ENCODE data around the gene MAPK10. TPM values are rescaled to one million over a fixed set of nuclear protein-coding genes. Genes with fewer than 3 reads are reported as not detected.

MAPK10 gene
- total and polyA plus RNA-seq, 8 donors, result 1.4 to 103 (median 15.0) TPM

DNA sequence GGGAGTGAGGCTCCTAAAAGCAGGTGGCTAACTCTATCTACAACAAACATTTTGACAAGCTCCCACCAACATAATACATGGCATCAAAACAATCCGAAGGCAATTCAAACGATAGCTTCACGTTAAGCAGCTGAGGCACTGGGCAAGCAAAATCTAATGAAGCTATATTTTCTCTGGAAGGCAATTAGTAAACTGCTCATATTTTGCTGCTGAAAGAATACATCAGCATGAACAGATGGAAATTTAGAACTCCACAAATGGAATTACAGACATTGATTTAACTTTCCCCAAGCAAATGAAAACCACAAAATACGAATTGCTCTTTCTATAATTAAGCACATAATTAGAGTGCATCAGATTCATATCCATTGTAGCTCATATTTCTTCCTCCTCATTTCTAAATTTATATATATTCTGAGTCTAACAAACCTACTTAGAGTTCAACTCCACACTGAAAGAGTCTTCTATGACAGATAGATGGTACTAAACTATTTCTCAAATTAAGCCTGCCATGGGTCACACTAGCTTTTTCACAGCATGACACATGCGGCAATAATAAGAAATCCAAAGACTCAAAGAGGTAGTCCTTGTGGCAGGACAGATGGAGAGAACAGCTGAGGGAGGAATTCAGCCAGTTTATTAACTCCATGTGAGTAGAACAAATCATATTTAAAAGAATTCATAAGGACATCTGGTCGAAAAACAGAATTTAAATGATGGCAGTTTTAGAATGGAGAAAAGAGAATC, 305.4 kb downstream of the MAPK10 start:
- Histone ChIP-seq H3K9me3 (no peaks in the 10 kb centered on the region), H3K27me3 (no peaks in the 10 kb centered on the region), H3K36me3 (no peaks in the 10 kb centered on the region), H3K4me1 (no peaks in the 10 kb centered on the region), H3K4me3 (no peak overlapping the region), H3K27ac (no peak overlapping the region)
- TF ChIP-seq POLR2A (IDR thresholded peaks at IDR 0.05) (no peak), EP300 (IDR thresholded peaks at IDR 0.05) (no peak), POLR2AphosphoS5 (IDR thresholded peaks at IDR 0.05) (no peak)
- TF ChIP-seq, protein P1, sequence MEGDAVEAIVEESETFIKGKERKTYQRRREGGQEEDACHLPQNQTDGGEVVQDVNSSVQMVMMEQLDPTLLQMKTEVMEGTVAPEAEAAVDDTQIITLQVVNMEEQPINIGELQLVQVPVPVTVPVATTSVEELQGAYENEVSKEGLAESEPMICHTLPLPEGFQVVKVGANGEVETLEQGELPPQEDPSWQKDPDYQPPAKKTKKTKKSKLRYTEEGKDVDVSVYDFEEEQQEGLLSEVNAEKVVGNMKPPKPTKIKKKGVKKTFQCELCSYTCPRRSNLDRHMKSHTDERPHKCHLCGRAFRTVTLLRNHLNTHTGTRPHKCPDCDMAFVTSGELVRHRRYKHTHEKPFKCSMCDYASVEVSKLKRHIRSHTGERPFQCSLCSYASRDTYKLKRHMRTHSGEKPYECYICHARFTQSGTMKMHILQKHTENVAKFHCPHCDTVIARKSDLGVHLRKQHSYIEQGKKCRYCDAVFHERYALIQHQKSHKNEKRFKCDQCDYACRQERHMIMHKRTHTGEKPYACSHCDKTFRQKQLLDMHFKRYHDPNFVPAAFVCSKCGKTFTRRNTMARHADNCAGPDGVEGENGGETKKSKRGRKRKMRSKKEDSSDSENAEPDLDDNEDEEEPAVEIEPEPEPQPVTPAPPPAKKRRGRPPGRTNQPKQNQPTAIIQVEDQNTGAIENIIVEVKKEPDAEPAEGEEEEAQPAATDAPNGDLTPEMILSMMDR (IDR thresholded peaks at IDR 0.05), result no peak
- no peak for DNase-seq
- 78 to 83% (median 80%) methylated on average over 6 of the region's 6 CpGs for WGBS, 5 donors
- intact Hi-C loops (cut with DNase I; ENCODE audit: low total_unique reads), result no loop called here

DNA sequence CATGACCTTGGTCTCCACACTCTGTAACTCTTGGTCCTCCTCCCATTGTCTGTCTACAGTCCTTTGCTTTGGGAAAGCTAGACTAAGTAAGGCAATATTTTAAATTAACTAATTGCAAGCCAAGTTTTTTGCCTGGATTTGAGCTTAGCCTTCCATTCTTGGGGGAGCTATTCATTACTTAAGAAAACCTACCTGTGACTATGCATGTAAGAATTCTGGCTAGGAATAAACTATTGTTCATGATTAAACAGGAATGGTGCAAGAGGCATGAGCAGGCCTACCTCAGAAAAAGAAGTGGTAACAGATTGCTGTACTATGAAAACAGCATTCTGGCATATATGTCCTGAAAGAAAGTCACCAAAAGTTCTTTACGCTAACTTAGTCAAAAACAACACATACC, 309.4 kb downstream of the MAPK10 start:
- 95 to 98% (median 96%) methylated on average over 1 of the region's 1 CpG for WGBS, 5 donors
- Histone ChIP-seq H3K36me3 (no peaks in the 10 kb centered on the region), H3K27ac (no peak overlapping the region), H3K4me1 (no peaks in the 10 kb centered on the region), H3K9me3 (no peaks in the 10 kb centered on the region), H3K4me3 (no peak overlapping the region), H3K27me3 (no peaks in the 10 kb centered on the region)
- intact Hi-C loops (cut with DNase I; ENCODE audit: low total_unique reads), result no loop called here
- TF ChIP-seq POLR2AphosphoS5 (IDR thresholded peaks at IDR 0.05) (no peak), POLR2A (IDR thresholded peaks at IDR 0.05) (no peak), EP300 (IDR thresholded peaks at IDR 0.05) (no peak)
- TF ChIP-seq, protein P1 (IDR thresholded peaks at IDR 0.05), result no peak
- DNase-seq, result no peak

DNA sequence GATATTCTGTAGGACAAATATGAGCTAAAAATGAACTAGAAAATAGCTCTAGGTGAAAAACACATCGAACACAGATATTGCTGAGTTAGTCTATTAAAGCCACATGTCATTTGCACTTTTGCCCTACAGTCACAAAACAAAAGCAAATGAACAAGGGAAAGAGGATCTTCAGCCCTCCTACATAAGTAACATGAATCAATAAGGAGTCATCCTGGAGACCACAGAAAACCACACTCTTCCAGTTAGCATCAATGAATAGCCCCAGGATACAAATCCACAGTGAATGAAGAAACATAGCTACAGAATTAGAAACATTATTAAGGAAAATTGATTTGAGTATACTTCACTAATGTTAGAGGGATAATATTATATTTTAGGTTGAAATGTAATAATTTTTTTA, 311.4 kb downstream of the MAPK10 start:
- Histone ChIP-seq H3K4me3 (no peak overlapping the region), H3K9me3 (no peaks in the 10 kb centered on the region), H3K27me3 (no peaks in the 10 kb centered on the region), H3K27ac (no peak overlapping the region), H3K36me3 (no peaks in the 10 kb centered on the region), H3K4me1 (peaks cover 0 to 10% (median 3%) of the 10 kb centered on the region in 4 donors)
- WGBS, 5 donors, result 73 to 84% (median 78%) methylated on average over 1 of the region's 1 CpG
- intact Hi-C loops (cut with DNase I; ENCODE audit: low total_unique reads), result no loop called here
- no peak for TF ChIP-seq EP300 (IDR thresholded peaks at IDR 0.05)
- TF ChIP-seq, protein P1 (IDR thresholded peaks at IDR 0.05), result no peak
- DNase-seq, result no peak

DNA sequence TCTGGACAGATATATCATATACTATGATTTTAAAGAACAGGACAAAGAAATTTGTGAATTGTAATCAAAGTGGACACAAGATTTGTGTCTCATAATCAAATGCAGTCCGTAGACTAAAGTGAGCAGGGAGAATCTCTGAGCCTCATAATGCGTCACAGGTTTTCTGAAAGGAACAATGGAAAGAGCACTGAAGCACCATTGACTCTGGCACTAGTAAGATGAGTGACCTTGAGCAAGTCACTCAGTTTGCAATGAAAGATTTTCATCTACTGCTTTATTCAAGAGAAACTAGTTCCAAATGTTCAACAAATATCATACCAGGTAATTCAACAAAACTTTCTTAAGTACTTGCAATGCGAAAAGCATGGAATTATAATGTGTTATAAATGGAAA, 315.3 kb downstream of the MAPK10 start:
- intact Hi-C loops (cut with DNase I; ENCODE audit: low total_unique reads), result no loop called here
- Histone ChIP-seq H3K9me3 (no peaks in the 10 kb centered on the region), H3K4me1 (peaks cover 0 to 11% (median 3%) of the 10 kb centered on the region in 4 donors), H3K27me3 (no peaks in the 10 kb centered on the region), H3K4me3 (no peak overlapping the region), H3K36me3 (no peaks in the 10 kb centered on the region), H3K27ac (no peak overlapping the region)
- DNase-seq, result no peak
- TF ChIP-seq EP300 (IDR thresholded peaks at IDR 0.05), result no peak
- TF ChIP-seq, protein P1 (IDR thresholded peaks at IDR 0.05), result no peak
- WGBS, 5 donors, result 60 to 84% (median 72%) methylated on average over 3 of the region's 3 CpGs
